Measurements from ENCODE around the gene PIK3R4.

The PIK3R4 gene

GRCh38 chr3:130677343-130677742, 69.3 kb downstream of the PIK3R4 start:
- no CpG with 5 or more reads among the region's 1 CpG for WGBS
- no peak overlapping the region for H4K91ac ChIP-seq (ENCODE audit: low read length)
- H2AK5ac ChIP-seq (ENCODE audit: low read length, severe bottlenecking), result no peak overlapping the region
- H3K14ac ChIP-seq (ENCODE audit: low read length in 2 of 2), result no peak overlapping the region
- H4K8ac ChIP-seq (ENCODE audit: low read length), result no peak overlapping the region
- no peak overlapping the region for H3K4me3 ChIP-seq (ENCODE audit: insufficient read depth in 1 of 2, low read depth in 1 of 2, low read length in 2 of 2)
- no peak overlapping the region for H2BK120ac ChIP-seq (ENCODE audit: low read depth, low read length)
- no peak overlapping the region for H3K18ac ChIP-seq (ENCODE audit: low read depth in 1 of 2, low read length in 2 of 2)
- no peaks in the 10 kb centered on the region for H3K79me1 ChIP-seq (replicated peaks; ENCODE audit: low read length, poor library complexity, severe bottlenecking)
- no peaks in the 10 kb centered on the region for H3K9me3 ChIP-seq (ENCODE audit: control insufficient read depth, low read length)
- no peak overlapping the region for H2BK15ac ChIP-seq (ENCODE audit: low read depth, poor library complexity, severe bottlenecking)
- no peaks in the 10 kb centered on the region for H3K4me1 ChIP-seq (ENCODE audit: control insufficient read depth, insufficient read depth, low read depth, low read length)
- H3K36me3 ChIP-seq (ENCODE audit: control insufficient read depth in 1 of 2, insufficient read depth in 2 of 2, low read depth in 1 of 2, low read length in 2 of 2), result peaks cover 2 to 75% of the 10 kb centered on the region in 2 experiments
- no peak overlapping the region for H2BK12ac ChIP-seq (ENCODE audit: low read length in 2 of 2)
- no peak for DNase-seq
- no peak overlapping the region for H3K9ac ChIP-seq (ENCODE audit: low read length)
- H2BK5ac ChIP-seq (ENCODE audit: low read depth, low read length, poor library complexity, severe bottlenecking), result no peak overlapping the region
- no peak overlapping the region for H3K4ac ChIP-seq (ENCODE audit: low read depth in 1 of 2, low read length in 2 of 2)
- no peak overlapping the region for H3K27ac ChIP-seq (ENCODE audit: low read length, poor library complexity, severe bottlenecking)
- no peak overlapping the region for H2AFZ ChIP-seq (ENCODE audit: low read depth, low read length)
- H3K23ac ChIP-seq (ENCODE audit: low read length in 2 of 2), result no peak overlapping the region
- H3K4me2 ChIP-seq (ENCODE audit: low read length, poor library complexity, severe bottlenecking), result no peak overlapping the region
- no peaks in the 10 kb centered on the region for H3K27me3 ChIP-seq (ENCODE audit: control insufficient read depth in 1 of 2, insufficient read depth in 1 of 2, low read length in 2 of 2)

- no peak overlapping the region for H3K9ac ChIP-seq (ENCODE audit: low read length)
- no peaks in the 10 kb centered on the region for H3K27me3 ChIP-seq (ENCODE audit: control insufficient read depth in 1 of 2, insufficient read depth in 1 of 2, low read length in 2 of 2)
- H2BK12ac ChIP-seq (ENCODE audit: low read length in 2 of 2), result no peak overlapping the region
- H3K23ac ChIP-seq (ENCODE audit: low read length in 2 of 2), result no peak overlapping the region
- H3K27ac ChIP-seq (ENCODE audit: low read length, poor library complexity, severe bottlenecking), result no peak overlapping the region
- no peaks in the 10 kb centered on the region for H3K4me1 ChIP-seq (ENCODE audit: control insufficient read depth, insufficient read depth, low read depth, low read length)
- H2AK5ac ChIP-seq (ENCODE audit: low read length, severe bottlenecking), result no peak overlapping the region
- no peak overlapping the region for H3K14ac ChIP-seq (ENCODE audit: low read length in 2 of 2)
- H3K36me3 ChIP-seq (ENCODE audit: control insufficient read depth in 1 of 2, insufficient read depth in 2 of 2, low read depth in 1 of 2, low read length in 2 of 2), result peaks cover 18 to 48% of the 10 kb centered on the region in 2 experiments
- no peak overlapping the region for H3K4me3 ChIP-seq (ENCODE audit: insufficient read depth in 1 of 2, low read depth in 1 of 2, low read length in 2 of 2)
- H3K4ac ChIP-seq (ENCODE audit: low read depth in 1 of 2, low read length in 2 of 2), result no peak overlapping the region
- 83% methylated on average over 1 of the region's 2 CpGs for WGBS
- no peak for DNase-seq
- no peak overlapping the region for H2BK120ac ChIP-seq (ENCODE audit: low read depth, low read length)
- no peak overlapping the region for H2BK5ac ChIP-seq (ENCODE audit: low read depth, low read length, poor library complexity, severe bottlenecking)
- no peak overlapping the region for H4K91ac ChIP-seq (ENCODE audit: low read length)
- H3K18ac ChIP-seq (ENCODE audit: low read depth in 1 of 2, low read length in 2 of 2), result no peak overlapping the region
- no peak overlapping the region for H3K4me2 ChIP-seq (ENCODE audit: low read length, poor library complexity, severe bottlenecking)
- no peak overlapping the region for H4K8ac ChIP-seq (ENCODE audit: low read length)
- H3K9me3 ChIP-seq (ENCODE audit: control insufficient read depth, low read length), result no peaks in the 10 kb centered on the region
- H2BK15ac ChIP-seq (ENCODE audit: low read depth, poor library complexity, severe bottlenecking), result no peak overlapping the region
- H3K79me1 ChIP-seq (replicated peaks; ENCODE audit: low read length, poor library complexity, severe bottlenecking), result no peaks in the 10 kb centered on the region
- H2AFZ ChIP-seq (ENCODE audit: low read depth, low read length), result no peak overlapping the region
These were observed 74.9 kb downstream of the PIK3R4 start for GRCh38 chr3:130671545-130672312.

- Histone ChIP-seq H3K4me2 (ENCODE audit: low read length, poor library complexity, severe bottlenecking) (no peak overlapping the region), H2AFZ (ENCODE audit: low read depth, low read length) (no peak overlapping the region), H3K23ac (ENCODE audit: low read length in 2 of 2) (no peak overlapping the region), H4K91ac (ENCODE audit: low read length) (no peak overlapping the region), H2BK12ac (ENCODE audit: low read length in 2 of 2) (no peak overlapping the region), H2AK5ac (ENCODE audit: low read length, severe bottlenecking) (no peak overlapping the region), H3K4ac (ENCODE audit: low read depth in 1 of 2, low read length in 2 of 2) (no peak overlapping the region), H2BK5ac (ENCODE audit: low read depth, low read length, poor library complexity, severe bottlenecking) (no peak overlapping the region), H3K27me3 (ENCODE audit: control insufficient read depth in 1 of 2, insufficient read depth in 1 of 2, low read length in 2 of 2) (no peaks in the 10 kb centered on the region), H3K36me3 (ENCODE audit: control insufficient read depth in 1 of 2, insufficient read depth in 2 of 2, low read depth in 1 of 2, low read length in 2 of 2) (peaks cover 16 to 30% of the 10 kb centered on the region in 2 experiments), H3K9ac (ENCODE audit: low read length) (no peak overlapping the region), H2BK15ac (ENCODE audit: low read depth, poor library complexity, severe bottlenecking) (no peak overlapping the region), H3K4me3 (ENCODE audit: insufficient read depth in 1 of 2, low read depth in 1 of 2, low read length in 2 of 2) (no peak overlapping the region), H3K9me3 (ENCODE audit: control insufficient read depth, low read length) (no peaks in the 10 kb centered on the region), H3K4me1 (ENCODE audit: control insufficient read depth, insufficient read depth, low read depth, low read length) (no peaks in the 10 kb centered on the region), H3K27ac (ENCODE audit: low read length, poor library complexity, severe bottlenecking) (no peak overlapping the region), H2BK120ac (ENCODE audit: low read depth, low read length) (no peak overlapping the region), H3K18ac (ENCODE audit: low read depth in 1 of 2, low read length in 2 of 2) (no peak overlapping the region), H4K8ac (ENCODE audit: low read length) (no peak overlapping the region), H3K79me1 (replicated peaks; ENCODE audit: low read length, poor library complexity, severe bottlenecking) (no peaks in the 10 kb centered on the region), H3K14ac (ENCODE audit: low read length in 2 of 2) (no peak overlapping the region)
- no peak for DNase-seq
- 100% methylated on average over 1 of the region's 2 CpGs for WGBS
These were observed 76.9 kb downstream of the PIK3R4 start for GRCh38 chr3:130669740-130670139.

- Histone ChIP-seq H3K4ac (ENCODE audit: low read depth in 1 of 2, low read length in 2 of 2) (no peak overlapping the region), H3K23ac (ENCODE audit: low read length in 2 of 2) (no peak overlapping the region), H3K9me3 (ENCODE audit: control insufficient read depth, low read length) (no peaks in the 10 kb centered on the region), H3K79me1 (replicated peaks; ENCODE audit: low read length, poor library complexity, severe bottlenecking) (no peaks in the 10 kb centered on the region), H3K4me3 (ENCODE audit: insufficient read depth in 1 of 2, low read depth in 1 of 2, low read length in 2 of 2) (no peak overlapping the region), H2BK12ac (ENCODE audit: low read length in 2 of 2) (no peak overlapping the region), H3K27me3 (ENCODE audit: control insufficient read depth in 1 of 2, insufficient read depth in 1 of 2, low read length in 2 of 2) (no peaks in the 10 kb centered on the region), H2BK120ac (ENCODE audit: low read depth, low read length) (no peak overlapping the region), H3K9ac (ENCODE audit: low read length) (no peak overlapping the region), H2BK15ac (ENCODE audit: low read depth, poor library complexity, severe bottlenecking) (no peak overlapping the region), H3K36me3 (ENCODE audit: control insufficient read depth in 1 of 2, insufficient read depth in 2 of 2, low read depth in 1 of 2, low read length in 2 of 2) (no peaks in the 10 kb centered on the region), H3K4me2 (ENCODE audit: low read length, poor library complexity, severe bottlenecking) (no peak overlapping the region), H4K8ac (ENCODE audit: low read length) (no peak overlapping the region), H4K91ac (ENCODE audit: low read length) (no peak overlapping the region), H3K27ac (ENCODE audit: low read length, poor library complexity, severe bottlenecking) (no peak overlapping the region), H3K4me1 (ENCODE audit: control insufficient read depth, insufficient read depth, low read depth, low read length) (peaks cover 4% of the 10 kb centered on the region), H2AFZ (ENCODE audit: low read depth, low read length) (no peak overlapping the region), H2BK5ac (ENCODE audit: low read depth, low read length, poor library complexity, severe bottlenecking) (no peak overlapping the region), H3K18ac (ENCODE audit: low read depth in 1 of 2, low read length in 2 of 2) (no peak overlapping the region), H2AK5ac (ENCODE audit: low read length, severe bottlenecking) (no peak overlapping the region), H3K14ac (ENCODE audit: low read length in 2 of 2) (no peak overlapping the region)
- WGBS, result 89% methylated on average over 2 of the region's 2 CpGs
- DNase-seq, result no peak
These were observed 83.5 kb downstream of the PIK3R4 start for GRCh38 chr3:130663092-130663491.
